Panc1 (cell line): ENCODE data around the gene C6orf89. TPM values are rescaled to one million over a fixed set of nuclear protein-coding genes. Genes with fewer than 3 reads are reported as not detected.
"Not testable (repeated sequence)": the region's sequence is repeated elsewhere in the genome, so short reads cannot be mapped to it uniquely, and the experiment has no call there.

Experiments used
- ATAC-seq: fragments of 200-7000 bp; cut with Tn5 transposase; 2 replicates; pipeline ENCODE4 v1.9.1; 2020; ENCODE audit warnings: mild to moderate bottlenecking, moderate library complexity
- BruUV-seq: library from RNA; stranded (reverse); fragments of 400-500 nt; replicated peaks from 2 replicates; lab custom pipeline; 2021; lab: Mats Ljungman, UMichigan
- CTCF ChIA-PET: fragments of 300-600 bp; sonication (Branson Sonifier 250); formaldehyde crosslinking; loops from one replicate; lab custom pipeline; 2022; ENCODE audit warnings: antibody characterized with exemption; lab: Charles Lee
- POLR2A ChIA-PET: fragments of 300-600 bp; sonication (Branson Sonifier 250); formaldehyde crosslinking; loops from one replicate; lab custom pipeline; 2022; ENCODE audit warnings: antibody characterized with exemption; lab: Charles Lee
- DNase-seq: peaks from one replicate; pipeline ENCODE4 v3.0.0-alpha.2; 2010; ENCODE audit warnings: low read depth, low spot score
- H3K27ac ChIP-seq: 2 replicates; pipeline ENCODE4 v1.5.1; 2011; ENCODE audit warnings: mild to moderate bottlenecking, low read length, inconsistent platforms
- H3K27me3 ChIP-seq: fragments of 200-500 bp; sonication (Bioruptor generic); 2 replicates; pipeline ENCODE4 v1.6.0; 2014; ENCODE audit warnings: low read length, inconsistent platforms; ENCODE audit not compliant: control insufficient read depth, insufficient read depth
- H3K36me3 ChIP-seq: fragments of 200-500 bp; sonication (Bioruptor generic); 2 replicates; pipeline ENCODE4 v1.5.1; 2014; ENCODE audit warnings: inconsistent platforms, mild to moderate bottlenecking, low read length, moderate library complexity; ENCODE audit not compliant: control insufficient read depth, insufficient read depth
- H3K4me1 ChIP-seq: 2 replicates; pipeline ENCODE4 v1.5.1; 2011; ENCODE audit warnings: inconsistent platforms, mild to moderate bottlenecking, low read length, moderate library complexity; ENCODE audit not compliant: control insufficient read depth, insufficient read depth
- H3K4me3 ChIP-seq, 2 experiments: 2 replicates each; pipeline ENCODE4 v1.5.1; 2011 to 2012; ENCODE audit warnings: low read depth in 2 of 2, low read length in 2 of 2, mild to moderate bottlenecking in 2 of 2, inconsistent platforms in 1 of 2, moderate library complexity in 1 of 2
- H3K9me3 ChIP-seq: fragments of 200-500 bp; sonication (Bioruptor generic); 2 replicates; pipeline ENCODE4 v1.5.1; 2014; ENCODE audit warnings: low read depth, mild to moderate bottlenecking, inconsistent platforms, low read length, moderate library complexity; ENCODE audit not compliant: control insufficient read depth, insufficient read depth
- POLR2AphosphoS5 ChIP-seq: IDR thresholded peaks from 2 replicates; pipeline ENCODE4 v1.6.1; 2012; ENCODE audit warnings: mild to moderate bottlenecking, low read depth, low read length, moderate library complexity
- REST ChIP-seq, 2 experiments: IDR thresholded peaks; 2 replicates each; pipeline ENCODE4 v1.6.1; 2011 to 2012; ENCODE audit warnings: low read depth in 2 of 2, control low read depth in 1 of 2, low read length in 1 of 2, mild to moderate bottlenecking in 1 of 2, moderate library complexity in 1 of 2; ENCODE audit not compliant: insufficient read depth in 1 of 2
- TCF7L2 ChIP-seq: IDR thresholded peaks from 2 replicates; pipeline ENCODE4 v1.6.1; 2011; ENCODE audit warnings: mild to moderate bottlenecking, low read depth, low read length, inconsistent platforms
- in situ Hi-C: cut with HindIII; loops from 2 replicates; pipeline ENCODE4 v1.10.0; 2016; ENCODE audit warnings: low sequenced_read_pairs, low pct_unique_long_range_greater_than_20kb
- intact Hi-C: fragments of 100-400 bp; cut with micrococcal nuclease; formaldehyde crosslinking; loops from one replicate; pipeline ENCODE4 v1.10.0; 2022; ENCODE audit not compliant: unreplicated experiment
- total RNA-seq: library from RNA; stranded (reverse); gene quantifications from one replicate; pipeline ENCODE4 v1.2.1, GENCODE V29; 2021; ENCODE audit not compliant: unreplicated experiment

C6orf89 gene
- total RNA-seq, 1 experiment from 2014 or later, result 59.2 TPM

GRCh38 chr6:36890112-36890663, 4.4 kb downstream of the C6orf89 start:
- Histone ChIP-seq H3K4me3 (no peak overlapping the region), H3K9me3 (no peaks in the 10 kb centered on the region), H3K4me1 (peaks cover 6% of the 10 kb centered on the region; the same call in 1 of the 2 replicates), H3K27ac (no peak overlapping the region), H3K36me3 (no peaks in the 10 kb centered on the region), H3K27me3 (no peaks in the 10 kb centered on the region)
- in situ Hi-C loops (no loop called here), intact Hi-C loops (no loop called here)
- no TSS peak for BruUV-seq
- CTCF ChIA-PET, result interaction anchor here (0.7 to 1.5 kb wide), 2 partner anchors 128 to 136 kb away, joined by 3 to 4 read pairs; no protein-coding TSS in a partner anchor
- no peak for TF ChIP-seq POLR2AphosphoS5
- ATAC-seq (no peak), DNase-seq (no peak)
- POLR2A ChIA-PET, result no interaction called here

- intact Hi-C loops, H3K9me3 ChIP-seq, ATAC-seq, CTCF ChIA-PET, H3K36me3 ChIP-seq, in situ Hi-C loops, BruUV-seq, H3K27me3 ChIP-seq, DNase-seq, H3K4me3 ChIP-seq, POLR2A ChIA-PET, H3K4me1 ChIP-seq, H3K27ac ChIP-seq: not testable (repeated sequence)
Measured at GRCh38 chr6:36891153-36891552, 5.4 kb downstream of the C6orf89 start.

- no peaks in the 10 kb centered on the region for H3K27me3 ChIP-seq
- in situ Hi-C loops, result no loop called here
- no peak for DNase-seq
- H3K27ac ChIP-seq, result no peak overlapping the region
- TSS peak; percentile 6 for BruUV-seq
- H3K4me1 ChIP-seq, result no peaks in the 10 kb centered on the region
- no peak overlapping the region for H3K4me3 ChIP-seq
- intact Hi-C loops, result no loop called here
- no peaks in the 10 kb centered on the region for H3K9me3 ChIP-seq
- POLR2A ChIA-PET, result no interaction called here
- CTCF ChIA-PET, result interaction anchor here (0.7 kb wide), 1 partner anchor 18 kb away, joined by 5 read pairs; no protein-coding TSS in a partner anchor
- no peak for ATAC-seq
- H3K36me3 ChIP-seq, result no peaks in the 10 kb centered on the region
- TF ChIP-seq REST (IDR thresholded peaks at IDR 0.05; ENCODE audit: insufficient read depth in 1 of 2, low read depth in 2 of 2, low read length in 1 of 2) (no peak), POLR2AphosphoS5 (no peak), TCF7L2 (no peak)
Measured at GRCh38 chr6:36893976-36894932, 8.5 kb downstream of the C6orf89 start.
